Tibial artery (tissue), 4 donors: ENCODE data around the gene BRSK2.

ENCODE experiments used
- DNase-seq, 2 donors: peaks; one replicate each; pipeline ENCODE4 v3.0.0-alpha.2; 2019
- H3K27ac ChIP-seq, 2 donors: fragments of 200-600 bp; sonication (generic) in 1 of 2; 1 replicate in 1 of 2; 2 replicates in 1 of 2; pipeline ENCODE4 v1.5.1; 2018 to 2019; ENCODE audit warnings: mild to moderate bottlenecking in 1 of 2
- H3K27me3 ChIP-seq, 2 donors: fragments of 200-600 bp; sonication (generic) in 1 of 2; one replicate each; pipeline versions ENCODE4 v1.5.1 to v1.6.0; 2016 to 2019
- H3K36me3 ChIP-seq, 3 donors: fragments of 200-600 bp; sonication (generic) in 2 of 3; one replicate each; pipeline ENCODE4 v1.5.1; 2016 to 2019; ENCODE audit warnings: mild to moderate bottlenecking in 2 of 3
- H3K4me1 ChIP-seq, 4 donors: fragments of 200-600 bp; sonication (generic) in 2 of 4; 1 replicate in 3 of 4; 2 replicates in 1 of 4; pipeline ENCODE4 v1.5.1; 2016 to 2019
- H3K4me3 ChIP-seq, 2 donors: fragments of 200-600 bp; sonication (generic) in 1 of 2; 1 replicate in 1 of 2; 2 replicates in 1 of 2; pipeline ENCODE4 v1.5.1; 2018 to 2019; ENCODE audit warnings: mild to moderate bottlenecking in 2 of 2
- H3K9me3 ChIP-seq, 3 donors: fragments of 200-600 bp; sonication (generic) in 1 of 3; one replicate each; pipeline ENCODE4 v1.5.1; 2016 to 2019
- intact Hi-C: fragments of 100-400 bp; cut with DNase I; formaldehyde crosslinking; loops from one replicate; pipeline ENCODE4 v1.15.0; 2023; ENCODE audit warnings: low total_unique reads
- TF ChIP-seq, protein P1 (sequence below), 2 experiments: fragments of 200-600 bp in 1 of 2; fragments of 450-650 bp in 1 of 2; IDR thresholded peaks; one replicate each; pipeline ENCODE4 v1.5.1; 2017 to 2019; ENCODE audit warnings: antibody characterized with exemption in 2 of 2, mild to moderate bottlenecking in 1 of 2, moderate library complexity in 1 of 2

The BRSK2 gene

DNA sequence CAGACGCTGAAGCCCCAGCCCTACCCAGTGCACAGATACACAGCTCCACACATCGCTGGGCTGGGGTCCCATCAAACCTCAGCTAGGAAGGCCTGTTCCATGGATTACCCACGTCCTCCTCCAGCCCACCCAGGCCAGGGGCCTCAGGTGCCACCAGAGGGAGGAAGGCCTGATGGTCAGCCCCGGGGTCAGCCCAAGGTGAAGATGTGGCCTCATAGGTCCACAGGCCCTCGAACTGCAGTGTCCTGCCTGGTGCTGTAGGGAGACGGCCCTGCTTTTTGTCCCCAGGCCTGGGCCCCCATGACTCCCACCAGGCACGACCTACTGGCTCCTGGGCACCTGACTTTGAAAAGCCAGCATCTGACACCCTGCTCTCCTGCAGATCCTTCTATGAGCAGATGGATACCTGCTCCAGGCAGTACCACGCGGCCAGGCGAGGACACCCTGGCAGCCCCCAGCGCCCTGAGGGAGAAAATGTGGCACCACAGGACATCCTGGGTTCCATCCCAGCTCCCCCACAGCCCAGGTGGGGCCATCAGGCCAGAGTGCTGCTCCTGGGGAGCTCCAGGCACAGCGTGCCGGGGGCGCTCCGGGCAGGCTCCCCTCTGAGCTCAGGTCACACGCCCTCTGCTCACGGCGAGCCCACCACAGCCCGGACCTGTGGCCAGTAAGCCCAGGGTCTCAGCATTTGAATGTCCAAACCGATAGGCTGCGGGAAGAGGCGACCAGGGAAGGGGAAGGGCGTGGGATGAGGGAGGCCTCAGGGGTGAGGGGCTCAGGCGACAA is 112.6 kb downstream of the BRSK2 start:
- H3K36me3 ChIP-seq: peaks cover 0 to 13% (median 10%) of the 10 kb centered on the region in 3 donors
- peak overlapping the region; percentile 82 to 87 for H3K27ac ChIP-seq
- H3K9me3 ChIP-seq: no peaks in the 10 kb centered on the region
- no peak overlapping the region for H3K4me3 ChIP-seq
- peak in 1 of 2 donors; percentile 56 for DNase-seq
- peaks cover 0 to 66% (median 53%) of the 10 kb centered on the region in 4 donors for H3K4me1 ChIP-seq
- intact Hi-C loops: no loop called here
- TF ChIP-seq, protein P1, sequence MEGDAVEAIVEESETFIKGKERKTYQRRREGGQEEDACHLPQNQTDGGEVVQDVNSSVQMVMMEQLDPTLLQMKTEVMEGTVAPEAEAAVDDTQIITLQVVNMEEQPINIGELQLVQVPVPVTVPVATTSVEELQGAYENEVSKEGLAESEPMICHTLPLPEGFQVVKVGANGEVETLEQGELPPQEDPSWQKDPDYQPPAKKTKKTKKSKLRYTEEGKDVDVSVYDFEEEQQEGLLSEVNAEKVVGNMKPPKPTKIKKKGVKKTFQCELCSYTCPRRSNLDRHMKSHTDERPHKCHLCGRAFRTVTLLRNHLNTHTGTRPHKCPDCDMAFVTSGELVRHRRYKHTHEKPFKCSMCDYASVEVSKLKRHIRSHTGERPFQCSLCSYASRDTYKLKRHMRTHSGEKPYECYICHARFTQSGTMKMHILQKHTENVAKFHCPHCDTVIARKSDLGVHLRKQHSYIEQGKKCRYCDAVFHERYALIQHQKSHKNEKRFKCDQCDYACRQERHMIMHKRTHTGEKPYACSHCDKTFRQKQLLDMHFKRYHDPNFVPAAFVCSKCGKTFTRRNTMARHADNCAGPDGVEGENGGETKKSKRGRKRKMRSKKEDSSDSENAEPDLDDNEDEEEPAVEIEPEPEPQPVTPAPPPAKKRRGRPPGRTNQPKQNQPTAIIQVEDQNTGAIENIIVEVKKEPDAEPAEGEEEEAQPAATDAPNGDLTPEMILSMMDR (IDR thresholded peaks at IDR 0.05): no peak
- no peaks in the 10 kb centered on the region for H3K27me3 ChIP-seq

DNA sequence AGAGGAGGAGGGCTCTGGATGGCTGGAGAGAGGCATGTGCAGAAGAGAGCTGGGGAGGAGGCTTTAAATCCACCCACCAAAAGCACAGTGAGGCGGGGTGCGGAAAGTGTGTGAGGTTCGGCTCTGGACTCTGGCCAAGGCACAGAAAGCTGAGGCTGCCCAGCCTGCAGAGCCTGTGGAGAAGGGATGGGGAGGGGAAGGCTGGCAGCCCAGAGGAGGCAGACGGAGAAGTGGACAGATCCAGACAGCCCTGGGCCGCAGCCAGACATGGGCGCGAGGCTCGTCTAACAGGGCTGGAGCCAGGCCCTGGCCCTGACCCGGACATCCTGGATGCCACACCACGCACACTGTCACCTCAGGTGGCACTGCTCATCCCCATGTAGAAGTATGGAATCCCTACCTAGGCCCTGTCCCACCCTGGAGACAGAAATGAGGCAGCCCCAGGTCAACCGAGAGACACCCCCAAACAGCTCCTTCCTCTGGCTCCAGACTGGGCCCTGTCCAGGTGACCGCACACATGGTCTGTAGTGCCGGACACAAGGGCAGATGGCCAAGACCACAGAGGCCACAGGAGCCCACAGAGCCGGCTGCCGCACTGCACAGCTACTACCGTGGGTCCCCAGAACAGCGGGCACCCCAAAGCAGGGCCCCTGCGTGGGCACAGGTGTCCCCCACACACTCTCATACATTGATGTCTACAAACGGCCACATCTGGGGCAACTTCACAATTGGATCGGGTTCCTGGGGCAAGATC is 113.4 kb downstream of the BRSK2 start:
- Histone ChIP-seq H3K27ac (peak overlapping the region; percentile 82 to 87), H3K36me3 (peaks cover 0 to 13% (median 10%) of the 10 kb centered on the region in 3 donors), H3K9me3 (no peaks in the 10 kb centered on the region), H3K27me3 (no peaks in the 10 kb centered on the region), H3K4me1 (peaks cover 0 to 69% (median 59%) of the 10 kb centered on the region in 4 donors), H3K4me3 (peak overlapping the region in 1 of 2 donors; percentile 12)
- TF ChIP-seq, protein P1 (IDR thresholded peaks at IDR 0.05): no peak
- intact Hi-C loops: no loop called here
- DNase-seq: peak in 1 of 2 donors; percentile 91

DNA sequence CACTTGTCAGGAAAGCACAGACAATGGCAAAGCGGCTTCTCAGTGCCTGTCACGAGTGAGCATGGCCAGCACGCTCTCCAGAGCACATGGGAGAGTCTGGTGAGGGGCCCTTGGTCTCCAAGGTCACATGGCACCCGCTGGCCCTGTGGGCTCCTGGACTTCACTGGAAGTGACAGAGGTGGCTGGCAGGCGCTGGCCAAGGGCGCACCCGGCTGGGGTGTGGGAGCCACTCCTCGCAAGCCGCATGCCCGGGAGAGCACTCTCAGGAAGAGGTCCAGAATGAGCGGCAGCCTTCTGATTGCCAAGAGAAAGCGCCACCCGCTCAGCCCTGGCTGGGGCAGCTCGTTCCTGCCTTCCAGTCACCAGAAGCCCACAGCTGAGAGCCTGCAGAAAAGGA is 114.0 kb downstream of the BRSK2 start:
- Histone ChIP-seq H3K9me3 (no peaks in the 10 kb centered on the region), H3K4me3 (peak overlapping the region in 1 of 2 donors; percentile 12), H3K27ac (peak overlapping the region; percentile 82 to 87), H3K4me1 (peaks cover 0 to 75% (median 65%) of the 10 kb centered on the region in 4 donors), H3K27me3 (no peaks in the 10 kb centered on the region), H3K36me3 (peaks cover 0 to 13% (median 10%) of the 10 kb centered on the region in 3 donors)
- intact Hi-C loops: loop anchor here (2.0 kb wide), 1 partner anchor 17 kb away; the partner anchor contains the start of gene MOB2
- TF ChIP-seq, protein P1 (IDR thresholded peaks at IDR 0.05): no peak
- peak in 1 of 2 donors; percentile 93 for DNase-seq

DNA sequence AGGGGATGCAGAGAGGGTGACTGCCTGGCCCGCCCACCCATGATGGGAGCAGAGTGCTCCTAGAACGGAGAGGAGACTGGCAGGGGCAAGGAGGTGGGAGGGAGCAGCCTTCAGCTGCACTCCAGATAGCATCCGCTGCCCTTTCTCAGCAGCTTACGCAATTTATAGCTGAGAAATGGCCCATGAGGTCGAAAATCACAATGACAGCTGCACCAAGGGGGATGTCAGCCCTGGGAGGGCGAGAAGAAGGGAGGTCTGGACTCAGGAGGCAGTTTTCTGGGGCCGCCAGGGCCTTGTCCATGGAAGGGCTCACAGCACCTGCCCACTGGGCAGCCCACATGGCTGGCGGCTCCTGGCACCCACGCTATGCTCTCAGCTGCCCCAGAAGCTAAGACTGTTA is 114.4 kb downstream of the BRSK2 start:
- H3K4me3 ChIP-seq: peak overlapping the region in 1 of 2 donors; percentile 12
- intact Hi-C loops: loop anchor here (2.0 kb wide), 1 partner anchor 17 kb away; the partner anchor contains the start of gene MOB2
- H3K9me3 ChIP-seq: no peaks in the 10 kb centered on the region
- H3K4me1 ChIP-seq: peaks cover 0 to 79% (median 69%) of the 10 kb centered on the region in 4 donors
- TF ChIP-seq, protein P1 (IDR thresholded peaks at IDR 0.05): no peak
- no peaks in the 10 kb centered on the region for H3K27me3 ChIP-seq
- peaks cover 0 to 13% (median 9%) of the 10 kb centered on the region in 3 donors for H3K36me3 ChIP-seq
- no peak for DNase-seq
- peak overlapping the region; percentile 82 to 87 for H3K27ac ChIP-seq

DNA sequence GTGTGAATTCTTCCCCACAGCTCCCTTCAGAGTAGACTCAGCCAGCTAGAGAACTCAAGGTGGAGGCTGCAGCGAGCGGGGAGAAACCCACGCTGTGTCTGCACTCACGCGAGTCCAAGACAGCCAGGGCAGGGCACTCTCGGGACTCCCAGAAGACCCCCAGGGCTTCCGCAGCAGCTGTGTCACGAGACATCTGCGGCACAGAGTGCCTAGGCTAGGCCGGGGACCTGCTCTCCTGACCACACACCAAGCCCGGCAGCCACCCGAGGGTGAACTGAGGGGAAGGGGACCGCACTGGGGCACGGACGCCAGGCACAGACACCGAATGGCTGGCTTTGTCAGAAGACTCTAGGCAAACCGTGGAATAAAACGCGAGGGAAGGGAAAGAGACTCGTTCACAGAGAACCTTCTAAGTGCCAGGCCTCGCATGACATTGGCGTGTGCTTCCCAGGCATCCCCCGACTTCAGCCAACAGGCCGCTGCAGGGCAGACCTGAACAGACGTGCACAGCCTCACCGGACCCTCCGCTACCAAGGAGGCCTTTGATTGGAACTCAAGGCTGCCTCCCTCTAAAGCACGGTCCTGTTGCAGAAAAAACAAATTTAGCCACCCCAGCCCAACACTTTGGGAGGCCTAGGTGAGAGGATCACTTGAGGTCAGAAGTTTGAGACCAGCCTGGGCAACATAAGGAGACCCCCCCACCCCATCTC is 115.0 kb downstream of the BRSK2 start:
- no peak overlapping the region for H3K4me3 ChIP-seq
- intact Hi-C loops: loop anchor here (2.0 kb wide), 1 partner anchor 18 kb away; the partner anchor contains the start of gene MOB2
- no peaks in the 10 kb centered on the region for H3K27me3 ChIP-seq
- H3K9me3 ChIP-seq: no peaks in the 10 kb centered on the region
- H3K4me1 ChIP-seq: peaks cover 0 to 85% (median 75%) of the 10 kb centered on the region in 4 donors
- TF ChIP-seq, protein P1 (IDR thresholded peaks at IDR 0.05): no peak
- peak in 1 of 2 donors; percentile 66 for DNase-seq
- peak overlapping the region; percentile 82 to 87 for H3K27ac ChIP-seq
- H3K36me3 ChIP-seq: peaks cover 0 to 13% (median 3%) of the 10 kb centered on the region in 3 donors
